GM12864 (cell line): ENCODE data around the gene MORF4L1.

Source experiments
- DNase-seq: peaks from one replicate; pipeline ENCODE4 v3.0.0-alpha.2; 2011; ENCODE audit warnings: low read depth
- H3K4me3 ChIP-seq: 2 replicates; pipeline ENCODE4 v1.5.1; 2011; ENCODE audit warnings: mild to moderate bottlenecking, low read depth, low read length, control low read depth
- CTCF ChIP-seq: IDR thresholded peaks from 2 replicates; pipeline ENCODE4 v1.5.1; 2011; ENCODE audit warnings: low read depth, mild to moderate bottlenecking, moderate library complexity, low read length, control low read depth, inconsistent platforms; ENCODE audit errors: missing control alignments

MORF4L1 gene

DNA sequence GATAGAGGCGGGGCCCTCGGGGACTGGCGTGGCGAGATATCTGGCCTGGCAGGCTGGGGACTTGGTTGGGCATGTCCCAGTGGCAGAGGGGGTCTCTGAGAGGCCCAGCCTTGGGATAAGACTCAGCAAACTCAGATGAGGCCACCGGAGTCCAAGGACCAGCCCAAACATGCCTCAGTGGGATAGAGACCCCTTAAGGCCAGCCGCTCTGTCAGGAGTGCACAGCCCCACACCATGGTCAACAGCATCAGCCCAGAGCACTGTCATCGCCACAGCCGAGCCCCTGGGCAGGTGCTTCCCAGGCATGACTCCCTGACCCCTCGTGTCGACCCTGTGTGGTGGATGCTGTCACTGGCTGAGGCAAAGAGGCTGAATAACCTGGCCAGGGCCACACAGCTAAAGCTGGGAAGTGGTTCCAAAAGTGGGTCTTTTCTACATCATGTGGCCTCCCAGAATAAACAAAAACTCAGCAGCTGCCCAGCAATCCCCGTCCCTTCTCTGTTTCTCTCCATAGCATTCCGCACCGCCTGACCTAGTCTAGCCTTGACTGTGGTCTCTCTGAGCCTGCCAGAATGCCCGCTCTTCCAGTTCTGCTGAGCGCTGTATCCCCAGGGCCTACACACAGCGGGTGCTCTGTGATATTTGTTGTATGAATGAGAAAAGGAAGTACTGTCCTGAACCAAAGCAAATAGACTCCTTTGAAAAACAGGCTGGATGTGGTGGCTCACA, 57.0 kb downstream of the MORF4L1 start:
- no peak for DNase-seq
- H3K4me3 ChIP-seq = no peak overlapping the region
- no peak for TF ChIP-seq CTCF

DNA sequence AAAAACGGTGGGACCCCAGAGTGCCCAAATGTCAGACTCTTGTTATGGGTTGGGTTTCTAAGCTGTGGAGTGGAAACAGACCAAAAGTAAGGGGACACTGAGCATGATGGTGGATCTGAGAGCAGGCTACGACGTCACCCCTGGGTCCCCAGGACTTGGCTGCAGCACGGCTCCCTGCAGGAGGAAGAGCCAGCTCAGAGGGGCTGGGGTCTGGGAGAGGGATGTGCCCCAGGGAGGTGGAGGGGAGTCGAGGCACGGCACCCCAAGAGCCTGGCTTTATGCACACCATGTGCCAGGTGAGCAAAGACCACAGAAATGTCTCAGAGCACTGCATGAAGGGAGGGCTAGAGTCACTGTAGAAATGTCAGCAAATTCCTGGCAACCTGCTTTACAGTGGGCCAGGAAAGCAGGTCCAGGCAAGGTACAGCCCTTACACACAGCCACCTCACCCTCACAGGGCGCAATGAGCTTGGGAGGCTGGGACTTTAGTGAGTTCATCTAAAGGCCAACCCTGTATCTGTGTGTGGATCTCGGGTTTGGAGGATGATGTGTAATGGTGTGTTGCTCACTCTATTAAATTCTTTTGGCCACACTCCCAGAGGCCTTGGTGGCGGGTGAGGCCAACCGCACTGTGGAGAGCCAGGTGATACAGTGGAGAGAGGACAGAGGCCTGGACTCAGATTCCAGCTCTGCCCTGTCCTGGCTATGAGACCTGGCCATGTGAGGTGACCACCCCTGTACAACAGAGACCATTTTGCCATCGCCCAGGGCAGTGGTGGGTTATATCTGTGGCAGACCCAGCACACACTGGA, 58.1 kb downstream of the MORF4L1 start:
- no peak overlapping the region for H3K4me3 ChIP-seq
- no peak for DNase-seq
- TF ChIP-seq CTCF = no peak

GRCh38 chr15:78931439-78932257, 59.0 kb downstream of the MORF4L1 start:
- no peak overlapping the region for H3K4me3 ChIP-seq
- no peak for DNase-seq
- TF ChIP-seq CTCF = no peak

DNA sequence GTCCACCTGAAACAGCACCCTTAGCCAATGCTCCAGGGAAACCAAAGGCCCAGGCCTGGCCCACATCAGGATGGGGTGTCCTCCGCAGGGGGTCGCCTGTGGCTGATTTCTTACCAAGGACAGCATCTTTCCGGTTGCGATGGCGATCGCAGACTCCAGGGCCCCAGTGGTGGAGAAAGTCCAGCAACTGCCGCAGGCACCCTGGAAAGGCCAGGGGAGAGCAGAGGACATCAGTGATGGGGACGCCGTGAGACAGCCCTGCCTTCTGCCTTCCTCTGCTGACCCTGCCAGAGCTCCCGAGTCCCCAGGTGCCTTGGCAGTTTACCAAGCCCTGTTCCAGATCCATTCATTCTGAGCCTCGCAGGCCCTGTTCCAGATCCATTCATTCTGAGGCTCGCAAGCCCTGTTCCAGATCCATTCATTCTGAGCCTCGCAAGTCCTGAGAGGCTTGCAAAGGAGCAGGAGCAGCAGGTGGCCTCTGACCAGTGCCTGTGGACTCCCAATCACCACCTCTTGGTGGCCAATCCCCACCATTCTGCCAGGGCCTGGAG, 59.6 kb downstream of the MORF4L1 start:
- no peak overlapping the region for H3K4me3 ChIP-seq
- no peak for DNase-seq
- no peak for TF ChIP-seq CTCF

DNA sequence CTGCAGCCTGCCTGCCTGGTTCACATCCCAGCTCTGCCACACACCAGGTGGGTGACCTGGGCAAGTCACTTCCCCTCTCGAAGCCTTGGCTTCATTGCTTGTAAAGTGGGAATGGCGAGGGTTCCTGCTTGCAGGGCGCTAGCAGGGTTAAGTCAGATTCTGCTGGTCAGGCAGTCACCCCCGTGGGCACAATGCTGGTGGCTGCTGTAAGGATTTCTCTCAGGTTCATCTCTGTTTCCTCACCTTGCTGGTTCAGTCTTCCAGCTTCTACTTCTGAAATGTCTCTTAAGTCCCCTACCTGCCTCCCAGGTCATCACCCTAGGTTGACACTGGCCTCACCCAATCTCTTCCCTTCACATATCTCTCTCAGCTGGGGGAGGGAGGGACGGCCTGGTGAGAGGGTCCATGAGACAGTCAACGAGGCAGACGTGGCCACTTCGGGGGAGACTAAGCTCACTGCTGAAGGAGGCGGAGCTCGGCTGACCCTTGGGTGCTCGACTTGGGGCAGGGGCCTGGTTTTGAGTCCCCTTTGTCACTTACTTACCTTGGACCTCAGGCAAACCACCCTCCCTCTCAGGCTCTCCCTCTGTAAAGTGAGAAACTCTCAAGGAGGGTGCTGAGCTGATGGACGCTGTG, 60.6 kb downstream of the MORF4L1 start:
- no peak overlapping the region for H3K4me3 ChIP-seq
- no peak for DNase-seq
- no peak for TF ChIP-seq CTCF
